K562 (cell line): Measurements from ENCODE around the gene ISG20L2. TPM values are rescaled to one million over a fixed set of nuclear protein-coding genes. Genes with fewer than 3 reads are reported as not detected.

Experiments
- ADNP ChIP-seq: fragments of 200-800 bp; sonication (Bioruptor generic); IDR thresholded peaks from 2 replicates; pipeline ENCODE4 v1.6.1; 2016; ENCODE audit warnings: missing genetic modification characterization, missing compliant biosample characterization
- CBX8 ChIP-seq: fragments of 200-600 bp; sonication (generic); IDR thresholded peaks from 2 replicates; pipeline ENCODE4 v1.6.1; 2012; ENCODE audit warnings: borderline replicate concordance, mixed run types, low read depth, mild to moderate bottlenecking, moderate library complexity, mixed read lengths, low read length, control low read depth, inconsistent platforms; ENCODE audit not compliant: poor library complexity, severe bottlenecking; ENCODE audit errors: extremely low read depth
- COPS2 ChIP-seq: fragments of 450-650 bp; conservative IDR thresholded peaks from 2 replicates; pipeline ENCODE4 v1.6.1; 2016; ENCODE audit warnings: mild to moderate bottlenecking, moderate library complexity
- CREB1 ChIP-seq, 2 experiments: sonication (generic) in 1 of 2; formaldehyde crosslinking in 1 of 2; IDR thresholded peaks; 2 replicates each; pipeline versions ENCODE4 v1.6.1 to v1.8.0; 2012 to 2022; ENCODE audit warnings: inconsistent platforms in 1 of 2, mild to moderate bottlenecking in 1 of 2, missing genetic modification reagents in 1 of 2, moderate library complexity in 1 of 2
- FIP1L1 ChIP-seq: fragments of 200-400 bp; formaldehyde crosslinking; IDR thresholded peaks from 2 replicates; pipeline ENCODE4 v1.6.1; 2018; ENCODE audit warnings: mild to moderate bottlenecking, low read depth, low read length; ENCODE audit not compliant: poor library complexity, severe bottlenecking
- HNRNPUL1 ChIP-seq: fragments of 200-400 bp; formaldehyde crosslinking; IDR thresholded peaks from 2 replicates; pipeline ENCODE4 v1.6.1; 2017; ENCODE audit warnings: low read length
- MECOM ChIP-seq: fragments of 250-450 bp; sonication (Bioruptor Pico); IDR thresholded peaks from 2 replicates; pipeline ENCODE4 v1.8.0; 2022; ENCODE audit warnings: inconsistent platforms
- MTF1 ChIP-seq: fragments of 250-450 bp; sonication (Bioruptor Pico); IDR thresholded peaks from 2 replicates; pipeline ENCODE4 v1.9.0; 2021; ENCODE audit warnings: moderate library complexity, mild to moderate bottlenecking, inconsistent platforms, borderline replicate concordance
- MYC ChIP-seq, 2 experiments: fragments of 250-450 bp in 1 of 2; sonication (Bioruptor Pico) in 1 of 2; IDR thresholded peaks; 2 replicates each; pipeline versions ENCODE4 v1.5.1 to v1.6.1; 2012 to 2021; ENCODE audit warnings: low read depth in 2 of 2, borderline replicate concordance in 1 of 2, improper control_type of control experiment in 1 of 2, low read length in 1 of 2, mild to moderate bottlenecking in 1 of 2, moderate library complexity in 1 of 2
- NCOR1 ChIP-seq: fragments of 450-650 bp; IDR thresholded peaks from 2 replicates; pipeline ENCODE4 v1.6.1; 2016; ENCODE audit warnings: mild to moderate bottlenecking, moderate library complexity
- NFATC3 ChIP-seq: fragments of 450-650 bp; IDR thresholded peaks from 2 replicates; pipeline ENCODE4 v1.6.1; 2017; ENCODE audit warnings: mild to moderate bottlenecking
- NFE2 ChIP-seq: IDR thresholded peaks from 2 replicates; pipeline ENCODE4 v1.6.1; 2014; ENCODE audit warnings: antibody characterized with exemption, low read depth
- PHF8 ChIP-seq: fragments of 200-600 bp; sonication (generic); IDR thresholded peaks from 2 replicates; pipeline ENCODE4 v1.6.1; 2012; ENCODE audit warnings: mixed run types, mild to moderate bottlenecking, inconsistent platforms, low read length, moderate library complexity, borderline replicate concordance
- POLR2B ChIP-seq: fragments of 450-650 bp; IDR thresholded peaks from 2 replicates; pipeline ENCODE4 v1.6.1; 2018; ENCODE audit warnings: low read depth; ENCODE audit not compliant: partially characterized antibody
- RBM39 ChIP-seq: fragments of 200-400 bp; formaldehyde crosslinking; optimal IDR thresholded peaks from 2 replicates; pipeline ENCODE3; 2018; ENCODE audit warnings: low read depth, low read length
- SMARCA5 ChIP-seq: fragments of 450-650 bp; IDR thresholded peaks from 2 replicates; pipeline ENCODE4 v1.6.1; 2016
- TCF7 ChIP-seq: sonication (generic); IDR thresholded peaks from 2 replicates; pipeline ENCODE4 v1.6.1; 2016; ENCODE audit warnings: antibody characterized with exemption, borderline replicate concordance
- ZNF12 ChIP-seq: sonication (generic); formaldehyde crosslinking; IDR thresholded peaks from 2 replicates; pipeline ENCODE4 v1.4.0; 2020; ENCODE audit warnings: mild to moderate bottlenecking, missing genetic modification reagents
- ZNF239 ChIP-seq: fragments of 250-450 bp; sonication (Bioruptor Pico); IDR thresholded peaks from 2 replicates; pipeline ENCODE4 v1.4.0; 2020; ENCODE audit warnings: mild to moderate bottlenecking
- ZNF311 ChIP-seq: fragments of 250-450 bp; sonication (Bioruptor Pico); IDR thresholded peaks from 2 replicates; pipeline ENCODE4 v1.4.0; 2020; ENCODE audit warnings: mild to moderate bottlenecking, moderate library complexity
- ZNF589 ChIP-seq: fragments of 200-800 bp; sonication (Bioruptor generic); IDR thresholded peaks from 2 replicates; pipeline ENCODE4 v1.6.1; 2016; ENCODE audit warnings: low read depth, missing genetic modification characterization, missing compliant biosample characterization
- ZNF707 ChIP-seq: fragments of 250-450 bp; sonication (Bioruptor Pico); conservative IDR thresholded peaks from 2 replicates; pipeline ENCODE4 v1.8.0; 2022; ENCODE audit warnings: inconsistent platforms, mild to moderate bottlenecking, moderate library complexity
- polyA plus RNA-seq, 8 experiments: library from polyadenylated mRNA; depleted of rRNA in 4 of 8; stranded (reverse) in 5 of 8; unstranded in 3 of 8; fragments of >200 nt; fragmentation: Nextera tagmentation in 2 of 8; fragmentation: Illumina TruSeq in 1 of 8; extraction: Ambion mirVana in 2 of 8; extraction: Trizol in 1 of 8; gene quantifications; 2 replicates each; pipeline versions ENCODE4 v1.2.1 to v1.2.3, GENCODE V29; 2011 to 2014; ENCODE audit warnings: inconsistent platforms in 1 of 8, missing spikeins in 1 of 8
- total RNA-seq, 7 experiments: library from RNA; depleted of rRNA in 6 of 7; stranded (reverse); fragments of >200 nt in 6 of 7; fragmentation: Illumina TruSeq in 2 of 7; extraction: Trizol in 2 of 7; gene quantifications; 2 replicates each; pipeline versions ENCODE4 v1.2.1 to v1.2.3, GENCODE V29; 2011 to 2021; ENCODE audit warnings: low replicate concordance in 1 of 7
- TF ChIP-seq, protein P1 (sequence below): fragments of 250-450 bp; sonication (Bioruptor Pico); IDR thresholded peaks from 2 replicates; pipeline ENCODE4 v1.4.0; 2020; ENCODE audit warnings: mild to moderate bottlenecking, moderate library complexity, borderline replicate concordance

The ISG20L2 gene
- total and polyA plus RNA-seq, 9 of the 15 experiments (the other 6 are each of a cell fraction or from before 2014, with no cell fraction given), result 21.3 to 130 (median 50.3) TPM

GRCh38 chr1:156728599-156729462, at the start of gene ISG20L2 (continued):
- TF ChIP-seq, protein P1, sequence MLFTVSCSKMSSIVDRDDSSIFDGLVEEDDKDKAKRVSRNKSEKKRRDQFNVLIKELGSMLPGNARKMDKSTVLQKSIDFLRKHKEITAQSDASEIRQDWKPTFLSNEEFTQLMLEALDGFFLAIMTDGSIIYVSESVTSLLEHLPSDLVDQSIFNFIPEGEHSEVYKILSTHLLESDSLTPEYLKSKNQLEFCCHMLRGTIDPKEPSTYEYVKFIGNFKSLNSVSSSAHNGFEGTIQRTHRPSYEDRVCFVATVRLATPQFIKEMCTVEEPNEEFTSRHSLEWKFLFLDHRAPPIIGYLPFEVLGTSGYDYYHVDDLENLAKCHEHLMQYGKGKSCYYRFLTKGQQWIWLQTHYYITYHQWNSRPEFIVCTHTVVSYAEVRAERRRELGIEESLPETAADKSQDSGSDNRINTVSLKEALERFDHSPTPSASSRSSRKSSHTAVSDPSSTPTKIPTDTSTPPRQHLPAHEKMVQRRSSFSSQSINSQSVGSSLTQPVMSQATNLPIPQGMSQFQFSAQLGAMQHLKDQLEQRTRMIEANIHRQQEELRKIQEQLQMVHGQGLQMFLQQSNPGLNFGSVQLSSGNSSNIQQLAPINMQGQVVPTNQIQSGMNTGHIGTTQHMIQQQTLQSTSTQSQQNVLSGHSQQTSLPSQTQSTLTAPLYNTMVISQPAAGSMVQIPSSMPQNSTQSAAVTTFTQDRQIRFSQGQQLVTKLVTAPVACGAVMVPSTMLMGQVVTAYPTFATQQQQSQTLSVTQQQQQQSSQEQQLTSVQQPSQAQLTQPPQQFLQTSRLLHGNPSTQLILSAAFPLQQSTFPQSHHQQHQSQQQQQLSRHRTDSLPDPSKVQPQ (CRISPR knock-in tag), result no peak
- TF ChIP-seq CBX8 (no peak), SMARCA5 (0 out of 2 replicates have a peak, but pooled peaks have one; percentile 37), NCOR1 (no peak), POLR2B (peak; percentile 68), ZNF239 (CRISPR knock-in tag) (no peak), ADNP (no peak), TCF7 (no peak), HNRNPUL1 (no peak), NFE2 (0 out of 2 replicates have a peak, but pooled peaks have one; percentile 48), ZNF12 (no peak), MECOM (CRISPR knock-in tag) (no peak), ZNF707 (CRISPR knock-in tag) (no peak), ZNF589 (CRISPR knock-in tag) (no peak; the same call in 1 of the 2 replicates), FIP1L1 (no peak), CREB1 (IDR thresholded peaks at IDR 0.05) (peak; percentile 99), CREB1 (CRISPR knock-in tag; IDR thresholded peaks at IDR 0.05) (peak; percentile 98), NFATC3 (no peak), MYC (IDR thresholded peaks at IDR 0.05; ENCODE audit: low read depth, low read length) (peak; percentile 82), MYC (CRISPR knock-in tag; IDR thresholded peaks at IDR 0.05; ENCODE audit: borderline replicate concordance, low read depth) (no peak), MTF1 (CRISPR knock-in tag) (no peak), COPS2 (no peak), ZNF311 (no peak), PHF8 (peak; percentile 76; the same call in 1 of the 2 replicates), RBM39 (no peak)
